NCI-H2196 (cell line): ENCODE measurements around the gene CD82.
"Not testable (repeated sequence)": the region's sequence is repeated elsewhere in the genome, so short reads cannot be mapped to it uniquely, and the experiment has no call there.

Experiments
- DNase-seq: peaks from one replicate; lab custom pipeline; 2025; ENCODE audit not compliant: unreplicated experiment; lab: John Stamatoyannopoulos, UW

The CD82 gene

DNA sequence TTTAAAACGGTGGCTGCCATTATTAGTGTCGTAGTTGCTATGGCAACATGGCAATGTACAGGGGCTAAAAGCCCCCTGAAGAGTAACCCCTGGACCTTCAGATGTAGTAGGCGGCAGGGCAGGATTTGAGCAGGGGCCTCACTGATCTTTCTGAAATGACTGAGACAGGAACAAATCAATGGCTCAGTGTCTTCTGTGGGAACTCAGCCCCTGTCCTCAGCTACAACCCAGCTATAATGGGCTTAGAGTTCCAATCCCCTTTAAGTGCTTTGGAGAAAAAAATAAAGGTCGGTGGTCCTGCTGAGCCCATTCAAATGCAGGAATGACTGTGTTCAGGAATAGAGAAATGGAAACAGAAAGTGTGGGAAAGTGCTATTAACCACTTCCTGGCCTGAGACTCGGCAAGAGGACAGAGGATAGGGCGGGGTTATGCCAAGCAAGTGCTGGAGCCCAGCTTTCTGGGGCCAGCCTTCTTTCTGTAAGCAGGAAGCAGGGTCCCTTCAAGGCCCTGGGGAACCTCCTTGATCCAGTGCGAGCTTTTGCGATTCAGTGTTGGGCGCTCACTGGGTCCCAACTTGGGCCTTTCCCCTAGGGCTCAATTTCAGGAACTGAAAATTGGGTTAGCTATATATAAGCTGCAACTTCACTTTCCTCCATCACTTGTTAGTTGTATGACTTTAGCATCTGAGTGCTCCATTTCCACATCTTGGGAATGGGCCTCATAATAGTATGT, 6.1 kb upstream of the CD82 start:
- no peak for DNase-seq

DNA sequence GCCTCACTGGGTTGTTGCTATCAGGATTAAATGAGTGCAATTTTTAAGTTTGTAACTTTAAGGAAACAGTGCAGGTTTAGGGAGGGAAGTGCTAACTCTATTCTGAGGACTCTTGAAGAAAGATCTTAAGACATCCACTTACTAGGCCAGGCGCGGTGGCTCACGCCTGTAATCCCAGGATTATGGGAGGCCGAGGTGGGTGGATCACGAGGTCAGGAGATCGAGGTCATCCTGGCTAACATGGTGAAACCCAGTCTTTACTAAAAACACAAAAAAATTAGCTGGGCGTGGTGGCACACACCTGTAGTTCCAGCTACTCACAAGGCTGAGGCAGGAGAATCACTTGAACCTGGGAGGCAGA, 5.5 kb upstream of the CD82 start:
- not testable (repeated sequence) for DNase-seq

DNA sequence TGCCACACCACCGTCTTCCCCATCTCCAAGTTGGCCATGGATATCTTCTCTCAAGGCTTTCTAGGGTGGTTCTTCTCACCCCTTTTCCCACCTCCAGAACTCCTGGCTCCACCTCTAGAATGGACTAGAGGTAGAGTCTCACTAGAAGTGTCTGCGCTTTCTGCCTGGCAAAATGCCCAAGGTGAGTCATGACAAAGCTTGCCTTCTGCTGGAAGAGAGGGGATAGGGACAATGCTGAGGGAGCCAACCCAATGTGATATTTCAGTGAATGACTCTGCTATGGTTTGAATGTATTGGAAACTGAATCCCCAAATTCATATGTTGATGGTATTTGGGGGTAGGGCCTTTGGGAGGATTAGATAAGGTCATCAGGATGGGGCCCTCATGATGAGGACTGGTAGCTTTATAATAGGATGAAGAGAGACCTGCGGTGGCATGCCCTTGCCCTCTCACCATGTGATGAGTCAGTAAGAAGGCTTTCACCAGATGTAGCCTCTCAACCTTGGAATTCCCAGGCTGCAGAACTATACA, 4.1 kb upstream of the CD82 start:
- peak; percentile 30 for DNase-seq

DNA sequence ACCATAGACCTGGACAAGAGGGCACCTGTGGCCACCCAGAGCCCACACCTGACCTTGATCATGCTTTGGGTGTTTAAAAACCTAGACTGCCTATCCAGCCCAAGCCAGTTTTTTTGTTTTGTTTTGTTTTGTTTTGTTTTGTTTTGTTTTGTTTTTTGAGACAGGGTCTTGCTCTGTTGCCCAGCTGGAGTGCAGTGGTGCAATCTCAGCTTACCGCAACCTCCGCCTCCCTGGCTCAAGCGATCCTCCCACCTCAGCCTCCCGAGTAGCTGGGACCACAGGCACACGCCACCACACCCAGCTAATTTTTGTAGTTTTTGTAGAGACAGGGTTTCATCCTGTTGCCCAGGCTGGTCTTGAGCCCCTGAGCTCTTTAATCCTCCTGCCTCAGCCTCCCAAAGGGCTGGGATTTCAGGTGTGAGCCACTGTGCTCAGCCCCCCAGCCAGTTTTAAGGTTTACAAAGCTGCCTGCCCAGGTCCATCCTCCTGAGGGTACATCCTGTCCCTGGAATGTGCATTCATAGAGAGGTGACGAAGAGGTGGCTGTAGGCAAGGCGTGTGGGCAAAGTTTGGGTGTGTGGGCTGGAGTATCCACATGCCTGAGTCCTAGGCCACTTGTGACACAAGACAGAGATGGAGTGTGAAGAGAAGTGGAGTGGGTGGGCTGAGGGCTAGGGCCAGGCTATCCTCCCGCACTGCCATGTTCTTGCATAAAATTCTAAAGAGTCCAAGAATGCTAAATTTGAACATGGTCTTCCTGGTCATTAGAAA, 3.3 kb upstream of the CD82 start:
- DNase-seq: no peak

DNA sequence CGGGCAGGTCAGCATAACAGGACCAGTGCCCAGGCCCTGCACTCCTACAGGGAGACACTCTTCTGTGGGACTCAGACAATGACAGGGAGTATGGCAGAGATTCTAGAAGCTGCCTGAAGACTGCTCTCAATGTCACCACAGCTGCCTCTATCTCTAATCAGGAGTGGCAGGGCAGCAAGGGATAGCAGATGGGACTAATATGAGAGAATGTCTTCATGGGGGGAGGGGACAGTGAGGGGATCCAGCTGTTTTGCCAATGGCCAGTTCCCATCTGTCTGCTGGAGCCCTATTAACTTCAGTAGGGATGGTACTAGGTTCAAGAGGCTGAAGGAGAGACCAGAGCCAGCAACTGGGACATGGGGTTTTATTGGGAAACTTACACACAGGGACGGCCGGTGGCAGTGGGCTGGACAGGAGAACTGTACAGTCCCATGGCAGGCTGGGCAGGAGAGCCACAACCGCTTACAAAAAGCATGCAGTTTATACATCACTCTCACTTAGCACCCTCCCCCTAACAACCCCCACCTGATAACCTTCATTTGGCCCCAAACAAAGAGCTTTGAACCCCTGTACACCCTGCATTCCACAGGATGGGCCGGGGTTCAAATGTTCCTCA, 2.5 kb upstream of the CD82 start:
- DNase-seq: no peak

DNA sequence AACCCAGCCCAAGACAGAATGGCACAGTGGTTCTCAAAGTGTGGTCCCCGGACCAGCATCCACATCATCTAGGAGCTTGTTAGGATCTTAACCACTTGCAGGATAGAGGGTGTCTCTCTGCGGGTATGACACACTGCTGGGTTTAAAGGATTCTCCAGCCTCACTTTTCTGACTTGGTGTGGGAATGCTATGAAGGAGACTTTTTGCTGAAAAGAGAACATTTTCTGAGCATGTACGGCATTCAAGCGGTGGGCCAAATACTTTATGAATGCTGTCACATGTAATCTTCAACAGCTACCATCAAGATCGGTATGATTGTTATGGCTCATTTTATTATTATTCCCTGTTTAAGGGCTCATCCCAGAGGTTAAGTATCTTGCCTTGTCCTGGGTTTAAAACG, 1.8 kb upstream of the CD82 start:
- no peak for DNase-seq

GRCh38 chr11:44564166-44564565, 1.3 kb upstream of the CD82 start:
- peak; percentile 72 for DNase-seq

- DNase-seq: peak; percentile 86
Measured at GRCh38 chr11:44564670-44565210, 723 bp upstream of the CD82 start.

GRCh38 chr11:44565953-44566949, 788 bp downstream of the CD82 start:
- DNase-seq: no peak

DNA sequence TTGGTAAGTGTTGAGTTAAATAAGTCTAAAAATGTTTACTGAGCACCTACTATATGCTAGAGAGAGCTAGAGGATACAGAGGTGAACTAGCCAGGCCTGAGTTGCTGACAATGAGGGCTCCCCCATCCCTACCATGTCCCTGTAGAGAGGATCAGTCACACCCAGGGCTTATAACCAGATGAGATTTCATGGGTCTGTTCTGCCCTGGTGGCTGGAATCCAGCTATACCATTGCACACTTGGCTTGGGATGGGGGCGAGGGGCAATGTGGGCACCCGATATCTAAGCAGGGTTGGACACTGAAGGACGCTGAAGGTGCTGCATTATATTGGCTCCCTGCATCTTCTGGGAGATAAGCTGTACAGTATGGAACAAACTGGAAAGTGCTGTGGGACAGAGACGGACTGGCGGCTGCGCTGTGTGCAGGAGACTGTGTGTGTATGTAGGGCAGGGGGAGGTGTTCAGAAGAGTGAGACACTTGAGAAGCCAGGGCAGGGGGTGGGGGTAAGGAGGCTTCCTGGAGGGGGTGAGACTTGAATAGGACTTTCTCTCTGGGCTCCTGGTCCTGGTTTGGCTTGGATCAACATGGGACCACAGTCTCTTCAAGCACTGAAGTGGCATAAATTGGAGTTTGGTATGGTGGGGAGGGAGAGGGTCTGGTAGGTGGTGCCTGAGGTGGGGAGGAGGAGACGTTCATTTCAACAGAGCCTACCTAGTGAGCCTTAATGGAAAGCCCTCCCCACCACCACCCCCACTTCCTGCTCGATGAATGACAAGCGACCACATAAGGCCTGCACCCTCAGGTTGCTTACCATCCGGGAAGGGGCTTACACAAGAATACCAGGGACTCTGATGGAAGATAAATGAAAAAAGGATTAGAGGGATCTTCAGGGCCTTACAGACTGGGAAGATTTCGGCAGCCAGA, 1.8 kb downstream of the CD82 start:
- no peak for DNase-seq

- DNase-seq: no peak
Measured at GRCh38 chr11:44567876-44568256, 2.4 kb downstream of the CD82 start.

DNA sequence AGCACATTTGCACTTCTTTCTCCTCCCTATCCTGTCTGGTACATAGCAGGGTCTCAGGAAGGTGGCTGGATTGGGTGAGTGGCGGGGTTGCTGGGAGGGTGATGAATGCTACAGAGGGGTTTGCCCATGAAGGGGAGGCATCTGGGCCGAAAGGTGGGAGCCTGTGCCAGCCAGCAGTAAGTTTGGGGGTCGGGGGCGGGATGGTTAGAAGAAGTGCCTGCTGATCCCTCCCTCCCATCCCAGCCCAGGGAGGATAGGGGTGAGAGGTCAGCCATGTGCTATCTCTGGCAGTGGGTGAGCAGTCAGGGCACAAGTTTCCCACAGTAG, 2.8 kb downstream of the CD82 start:
- DNase-seq: no peak

- DNase-seq: no peak
Measured at GRCh38 chr11:44568658-44569473, 3.4 kb downstream of the CD82 start.

DNA sequence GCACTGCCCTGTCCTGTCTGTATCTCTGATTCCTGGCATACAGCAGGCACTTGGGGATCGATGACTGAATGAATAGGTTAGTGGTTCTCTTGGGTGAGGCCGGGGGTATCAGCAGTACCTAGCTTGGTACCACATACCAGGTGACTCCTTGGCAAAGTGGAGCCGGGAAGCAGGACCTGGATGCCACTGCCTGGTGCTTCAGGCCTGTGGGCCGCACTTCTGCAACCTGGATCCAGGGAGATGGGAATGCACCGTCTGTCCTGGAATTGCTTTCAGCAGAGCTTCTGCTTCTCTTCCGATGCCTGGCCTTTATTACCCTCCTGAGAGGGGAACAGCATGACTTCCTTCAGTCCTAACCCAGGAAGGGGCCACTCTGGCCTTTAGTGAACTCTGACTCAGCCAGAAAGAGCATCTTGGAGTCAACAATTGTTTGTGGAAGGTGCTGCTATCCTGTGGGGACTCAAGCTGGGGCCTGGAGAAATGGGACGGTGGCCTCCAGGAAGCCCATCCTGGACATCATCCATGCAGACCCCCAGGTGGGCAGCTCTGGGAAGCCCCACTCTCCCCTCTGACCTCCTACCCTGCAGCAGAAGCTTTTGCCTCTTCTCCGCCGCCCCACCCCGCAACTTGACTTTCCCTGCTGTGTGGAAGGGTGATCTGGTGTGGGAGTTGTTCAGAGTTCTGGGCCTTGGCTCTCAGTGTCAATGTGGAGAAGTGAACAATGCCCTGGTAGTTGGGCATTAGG, 5.1 kb downstream of the CD82 start:
- no peak for DNase-seq

GRCh38 chr11:44571871-44572270, 6.4 kb downstream of the CD82 start:
- no peak for DNase-seq

GRCh38 chr11:44572436-44572835, 7.0 kb downstream of the CD82 start:
- no peak for DNase-seq

DNA sequence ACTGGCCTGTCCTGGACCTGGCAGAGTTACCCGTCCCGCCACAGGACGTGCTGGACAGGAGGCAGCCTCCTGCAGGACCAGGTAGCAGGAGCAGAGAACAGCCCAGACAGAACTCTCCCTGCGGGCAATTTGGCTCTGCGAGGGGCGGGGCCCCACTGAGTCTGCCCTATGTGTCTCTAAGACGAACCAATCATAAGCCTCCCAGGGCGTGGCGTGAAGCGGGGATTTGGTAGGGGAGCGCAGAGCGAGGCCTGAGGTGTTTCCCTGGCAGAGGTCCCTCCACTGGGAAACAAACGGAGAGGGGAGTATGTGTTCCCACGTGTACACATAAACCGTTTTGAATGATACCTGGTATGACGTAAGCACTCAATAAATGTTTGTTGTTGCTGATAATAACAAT, 7.4 kb downstream of the CD82 start:
- DNase-seq: no peak

DNA sequence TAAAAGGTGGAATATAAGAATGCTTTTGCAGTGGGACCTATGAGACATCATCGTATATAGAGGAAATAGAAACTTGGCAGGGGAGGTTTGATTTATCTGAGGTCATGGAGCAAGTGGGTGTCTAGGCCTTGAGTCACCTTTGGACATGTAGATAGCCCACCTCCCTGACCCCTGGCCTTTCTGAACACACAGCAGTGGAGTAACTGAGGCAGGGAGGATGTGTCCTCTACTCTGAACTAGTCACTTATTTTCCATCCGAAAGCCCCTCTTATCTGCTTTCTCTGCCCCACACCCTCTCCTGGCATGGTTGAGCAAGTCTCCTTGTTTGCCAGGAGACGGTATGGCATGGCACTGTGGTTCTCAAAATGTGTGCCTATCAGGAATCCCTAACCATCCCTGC, 7.9 kb downstream of the CD82 start:
- no peak for DNase-seq
